RWPE2 (cell line): ENCODE results near the gene PRSS27.

ENCODE experiments used
- ATAC-seq: fragments of 200-7000 bp; cut with Tn5 transposase; 3 replicates; pipeline ENCODE4 v1.9.1; 2021; ENCODE audit warnings: low read depth
- DNase-seq: peaks from one replicate; pipeline ENCODE4 v3.0.0-alpha.2; 2020; ENCODE audit warnings: low spot score
- H3K27ac ChIP-seq: fragments of 450-650 bp; 2 replicates; pipeline ENCODE4 v1.5.1; 2017; ENCODE audit warnings: mild to moderate bottlenecking; ENCODE audit not compliant: poor library complexity, severe bottlenecking
- H3K27me3 ChIP-seq: fragments of 250-450 bp; sonication (Bioruptor Pico); 2 replicates; pipeline ENCODE4 v1.5.1; 2021; ENCODE audit warnings: mild to moderate bottlenecking, moderate library complexity; ENCODE audit not compliant: insufficient read depth, poor library complexity, severe bottlenecking
- H3K36me3 ChIP-seq: fragments of 250-450 bp; sonication (Bioruptor Pico); 2 replicates; pipeline ENCODE4 v1.5.1; 2020; ENCODE audit warnings: low read depth, mild to moderate bottlenecking, moderate library complexity
- H3K4me1 ChIP-seq: fragments of 250-450 bp; sonication (Bioruptor Pico); 2 replicates; pipeline ENCODE4 v1.5.1; 2021; ENCODE audit warnings: mild to moderate bottlenecking, moderate library complexity; ENCODE audit not compliant: insufficient read depth, poor library complexity, severe bottlenecking
- H3K4me3 ChIP-seq: fragments of 250-450 bp; sonication (Bioruptor Pico); 2 replicates; pipeline ENCODE4 v1.5.1; 2021; ENCODE audit warnings: mild to moderate bottlenecking, moderate library complexity; ENCODE audit not compliant: severe bottlenecking
- H3K9me3 ChIP-seq: fragments of 250-450 bp; sonication (Bioruptor Pico); 2 replicates; pipeline ENCODE4 v1.5.1; 2021; ENCODE audit warnings: mild to moderate bottlenecking, moderate library complexity; ENCODE audit not compliant: severe bottlenecking
- CTCF ChIP-seq: fragments of 450-650 bp; IDR thresholded peaks from one replicate; pipeline ENCODE4 v1.5.1; 2017; ENCODE audit warnings: mild to moderate bottlenecking, moderate library complexity; ENCODE audit not compliant: poor library complexity, severe bottlenecking

PRSS27 gene

DNA sequence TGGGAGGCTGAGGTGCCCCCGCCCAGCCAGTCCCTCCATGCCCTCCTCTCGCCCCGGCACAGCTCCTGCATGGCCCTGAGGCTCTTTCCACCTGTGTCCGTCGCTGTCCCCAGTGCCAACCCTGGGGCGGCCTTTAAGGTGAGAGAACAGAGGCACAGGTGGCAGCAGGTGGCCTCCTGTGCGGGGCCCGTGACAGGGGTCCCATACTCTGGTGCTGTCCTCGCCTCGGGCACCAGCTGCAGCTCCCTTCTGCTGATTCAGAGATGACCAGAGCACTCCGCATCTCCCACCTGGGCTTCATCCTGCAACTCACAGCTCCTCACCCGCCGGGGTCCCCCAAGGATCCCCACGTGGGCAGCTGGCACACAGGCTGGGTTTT, 8.0 kb downstream of the PRSS27 start:
- no peak overlapping the region for H3K4me3 ChIP-seq
- no peaks in the 10 kb centered on the region for H3K9me3 ChIP-seq
- DNase-seq (peak; percentile 55), ATAC-seq (no peak)
- no peaks in the 10 kb centered on the region for H3K4me1 ChIP-seq
- TF ChIP-seq CTCF: no peak
- no peak overlapping the region for H3K27ac ChIP-seq
- no peaks in the 10 kb centered on the region for H3K27me3 ChIP-seq
- H3K36me3 ChIP-seq: peaks cover 11% of the 10 kb centered on the region

- ATAC-seq (peak; percentile 14; the same call in 1 of the 3 replicates), DNase-seq (no peak)
- H3K27me3 ChIP-seq: no peaks in the 10 kb centered on the region
- no peak for TF ChIP-seq CTCF
- peaks cover 13% of the 10 kb centered on the region for H3K36me3 ChIP-seq
- no peaks in the 10 kb centered on the region for H3K9me3 ChIP-seq
- no peak overlapping the region for H3K4me3 ChIP-seq
- H3K4me1 ChIP-seq: no peaks in the 10 kb centered on the region
- H3K27ac ChIP-seq: no peak overlapping the region
Measured at GRCh38 chr16:2711370-2712062, 8.5 kb downstream of the PRSS27 start.

DNA sequence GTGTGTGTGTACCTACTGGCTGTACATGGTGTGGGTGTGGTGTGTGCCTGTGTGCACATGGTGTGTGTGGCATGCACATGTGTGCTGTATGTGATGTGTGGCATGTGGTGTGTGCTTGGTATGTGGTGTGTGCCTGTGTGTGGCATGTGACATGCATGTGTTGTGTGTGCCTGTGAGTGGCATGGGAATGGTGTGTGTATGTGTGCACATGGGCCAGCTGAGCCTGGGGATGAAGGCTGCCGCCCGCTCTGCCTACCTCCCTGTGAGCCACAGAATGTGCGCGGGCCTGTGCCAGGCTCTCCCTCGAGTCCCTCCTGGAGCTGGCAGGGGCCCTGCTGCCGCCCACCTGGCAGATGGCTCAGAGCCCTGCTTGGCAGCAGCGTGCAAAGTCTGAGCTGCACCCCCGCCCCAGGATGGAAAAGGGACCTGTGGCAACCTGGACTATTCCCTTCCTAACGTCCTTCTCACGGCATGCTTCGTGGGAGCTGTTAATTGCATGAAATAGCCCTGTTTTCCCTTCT, 9.3 kb downstream of the PRSS27 start:
- Histone ChIP-seq H3K9me3 (no peaks in the 10 kb centered on the region), H3K27ac (no peak overlapping the region), H3K4me3 (no peak overlapping the region), H3K27me3 (no peaks in the 10 kb centered on the region), H3K36me3 (peaks cover 13% of the 10 kb centered on the region), H3K4me1 (no peaks in the 10 kb centered on the region)
- DNase-seq: no peak
- no peak for TF ChIP-seq CTCF
- ATAC-seq: peak; percentile 4; the same call in 1 of the 3 replicates

- ATAC-seq (no peak), DNase-seq (peak; percentile 64)
- no peaks in the 10 kb centered on the region for H3K4me1 ChIP-seq
- H3K9me3 ChIP-seq: no peaks in the 10 kb centered on the region
- no peaks in the 10 kb centered on the region for H3K27me3 ChIP-seq
- H3K27ac ChIP-seq: no peak overlapping the region
- no peak for TF ChIP-seq CTCF
- H3K36me3 ChIP-seq: peaks cover 13% of the 10 kb centered on the region
- no peak overlapping the region for H3K4me3 ChIP-seq
Measured at GRCh38 chr16:2710021-2710710, 9.9 kb downstream of the PRSS27 start.

- Histone ChIP-seq H3K27me3 (no peaks in the 10 kb centered on the region), H3K36me3 (peaks cover 13% of the 10 kb centered on the region), H3K4me1 (no peaks in the 10 kb centered on the region), H3K4me3 (no peak overlapping the region), H3K9me3 (no peaks in the 10 kb centered on the region), H3K27ac (no peak overlapping the region)
- DNase-seq: peak; percentile 64
- TF ChIP-seq CTCF: no peak
- no peak for ATAC-seq
Measured at GRCh38 chr16:2709588-2709984, 10.4 kb downstream of the PRSS27 start.
